HepG2 (cell line): ENCODE measurements around the gene OR4N5. TPM values are rescaled to one million over a fixed set of nuclear protein-coding genes. Genes with fewer than 3 reads are reported as not detected.

Experiments
- ATAC-seq: fragments of 200-7000 bp; cut with Tn5 transposase; 3 replicates; pipeline ENCODE4 v1.9.1; 2020; ENCODE audit warnings: mild to moderate bottlenecking, moderate library complexity
- BruUV-seq: library from RNA; stranded (reverse); fragments of 400-500 nt; replicated peaks from 2 replicates; lab custom pipeline; 2021; lab: Mats Ljungman, UMichigan
- CTCF ChIA-PET: fragments of 300-600 bp; formaldehyde crosslinking; extraction: SDS; loops from one replicate; lab custom pipeline; 2021; ENCODE audit warnings: low total read pairs, inconsistent platforms, low intra/inter-chr PET ratio; lab: Yijun Ruan, JAX
- POLR2A ChIA-PET: fragments of 350-600 bp; sonication (Branson Sonifier 250); formaldehyde crosslinking; loops from one replicate; lab custom pipeline; 2020; ENCODE audit warnings: antibody characterized with exemption, inconsistent platforms; lab: Yijun Ruan, JAX
- DNase-seq: peaks from one replicate; pipeline ENCODE4 v3.0.0-alpha.2; 2015; ENCODE audit warnings: low spot score
- FAIRE-seq: peaks from 3 replicates; lab custom pipeline; 2011; peaks lifted over from hg19 to GRCh38; lab: Jason Lieb, UNC
- H2AFZ ChIP-seq: one replicate; pipeline ENCODE4 v1.6.1; 2011; ENCODE audit warnings: low read length, inconsistent platforms
- H3K27ac ChIP-seq: fragments of 300-600 bp; 3 replicates; pipeline ENCODE4 v1.8.0; 2011; ENCODE audit warnings: mixed run types, mild to moderate bottlenecking, mixed read lengths, low read length, inconsistent platforms; ENCODE audit not compliant: insufficient read depth; ENCODE audit errors: extremely low read length
- H3K27me3 ChIP-seq, 2 experiments: fragments of 200-600 bp in 1 of 2; 2 replicates in 1 of 2; 3 replicates in 1 of 2; pipeline versions ENCODE4 v1.6.0 to v1.8.0; 2011; ENCODE audit warnings: low read length in 2 of 2, mild to moderate bottlenecking in 2 of 2, moderate library complexity in 2 of 2, inconsistent platforms in 1 of 2; ENCODE audit not compliant: insufficient read depth in 2 of 2, control insufficient read depth in 1 of 2
- H3K36me3 ChIP-seq, 2 experiments: fragments of 200-600 bp in 1 of 2; replicated peaks in 1 of 2; 2 replicates in 1 of 2; 3 replicates in 1 of 2; pipeline versions ENCODE4 v1.5.1 to v1.8.0; 2011; ENCODE audit warnings: low read length in 2 of 2, inconsistent platforms in 1 of 2; ENCODE audit not compliant: insufficient read depth in 2 of 2, control insufficient read depth in 1 of 2
- H3K4me1 ChIP-seq: 2 replicates; pipeline ENCODE4 v1.5.1; 2012; ENCODE audit warnings: low read length, inconsistent platforms; ENCODE audit not compliant: insufficient read depth
- H3K4me2 ChIP-seq: 2 replicates; pipeline ENCODE4 v1.6.0; 2011; ENCODE audit warnings: low read depth, low read length, inconsistent platforms
- H3K4me3 ChIP-seq, 3 experiments: fragments of 200-600 bp in 1 of 3; sonication (generic), shearing (Covaris generic) in 1 of 3; replicated peaks in 1 of 3; 2 replicates each; pipeline ENCODE4 v1.5.1; 2011 to 2016; ENCODE audit warnings: low read length in 3 of 3, inconsistent platforms in 2 of 3, low read depth in 2 of 3, mild to moderate bottlenecking in 2 of 3, control low read depth in 1 of 3, mixed read lengths in 1 of 3; ENCODE audit not compliant: insufficient read depth in 1 of 3
- H3K79me2 ChIP-seq: one replicate; pipeline ENCODE4 v1.6.1; 2011; ENCODE audit warnings: low read length, inconsistent platforms; ENCODE audit not compliant: insufficient read depth
- H3K9ac ChIP-seq: 2 replicates; pipeline ENCODE4 v1.6.0; 2011; ENCODE audit warnings: mild to moderate bottlenecking, low read depth, low read length, inconsistent platforms; ENCODE audit not compliant: insufficient read depth
- H3K9me3 ChIP-seq: 2 replicates; pipeline ENCODE4 v1.5.1; 2012; ENCODE audit warnings: mild to moderate bottlenecking, low read length
- H4K20me1 ChIP-seq: 2 replicates; pipeline ENCODE4 v1.6.0; 2011; ENCODE audit warnings: inconsistent platforms, mild to moderate bottlenecking, low read length, moderate library complexity; ENCODE audit not compliant: insufficient read depth
- ATF7 ChIP-seq, 2 experiments: fragments of 450-650 bp in 1 of 2; sonication (generic) in 1 of 2; formaldehyde crosslinking in 1 of 2; IDR thresholded peaks; 2 replicates each; pipeline versions ENCODE4 v1.4.0 to v1.6.1; 2016 to 2020; ENCODE audit warnings: antibody characterized with exemption in 1 of 2, mild to moderate bottlenecking in 1 of 2, missing genetic modification reagents in 1 of 2
- BCL6 ChIP-seq: IDR thresholded peaks from 2 replicates; pipeline ENCODE4 v1.6.1; 2016; ENCODE audit warnings: missing genetic modification reagents, missing compliant biosample characterization
- BORCS8-MEF2B ChIP-seq: sonication (generic); formaldehyde crosslinking; IDR thresholded peaks from 2 replicates; pipeline ENCODE4 v1.8.0; 2022; ENCODE audit warnings: mild to moderate bottlenecking, missing genetic modification reagents
- CBX5 ChIP-seq: sonication (generic); formaldehyde crosslinking; IDR thresholded peaks from 2 replicates; pipeline ENCODE4 v1.4.0; 2020; ENCODE audit warnings: missing genetic modification reagents, borderline replicate concordance
- HNRNPL ChIP-seq: fragments of 200-400 bp; formaldehyde crosslinking; IDR thresholded peaks from 2 replicates; pipeline ENCODE4 v1.6.1; 2017; ENCODE audit warnings: mild to moderate bottlenecking, low read depth, low read length
- KMT2B ChIP-seq: IDR thresholded peaks from 2 replicates; pipeline ENCODE4 v1.6.1; 2016; ENCODE audit warnings: missing genetic modification reagents, missing compliant biosample characterization
- MLLT10 ChIP-seq: sonication (generic); formaldehyde crosslinking; IDR thresholded peaks from 2 replicates; pipeline ENCODE4 v1.4.0; 2020; ENCODE audit warnings: missing genetic modification reagents
- PRDM4 ChIP-seq: sonication (generic); formaldehyde crosslinking; IDR thresholded peaks from 2 replicates; pipeline ENCODE4 v1.9.0; 2021; ENCODE audit warnings: missing genetic modification reagents, borderline replicate concordance
- ZFP36 ChIP-seq: fragments of 150-350 bp; IDR thresholded peaks from 2 replicates; pipeline ENCODE4 v1.6.1; 2018; ENCODE audit warnings: borderline replicate concordance, low read length, low read depth; ENCODE audit not compliant: partially characterized antibody
- ZMYM2 ChIP-seq: sonication (generic); formaldehyde crosslinking; IDR thresholded peaks from 2 replicates; pipeline ENCODE4 v1.8.0; 2022; ENCODE audit warnings: mild to moderate bottlenecking, missing genetic modification reagents
- ZNF17 ChIP-seq: sonication (generic); formaldehyde crosslinking; IDR thresholded peaks from 2 replicates; pipeline ENCODE4 v1.5.0; 2020; ENCODE audit warnings: mild to moderate bottlenecking, missing genetic modification reagents
- ZNF207 ChIP-seq: fragments of 450-650 bp; IDR thresholded peaks from 2 replicates; pipeline ENCODE4 v1.6.1; 2016; ENCODE audit warnings: antibody characterized with exemption, borderline replicate concordance
- ZNF496 ChIP-seq: sonication (generic); formaldehyde crosslinking; IDR thresholded peaks from 2 replicates; pipeline ENCODE4 v1.8.1; 2023; ENCODE audit warnings: mild to moderate bottlenecking, moderate library complexity, missing genetic modification reagents; ENCODE audit not compliant: insufficient replicate concordance
- ZNF543 ChIP-seq: sonication (generic); formaldehyde crosslinking; IDR thresholded peaks from 2 replicates; pipeline ENCODE4 v1.4.0; 2020; ENCODE audit warnings: mild to moderate bottlenecking, missing genetic modification reagents
- ZNF563 ChIP-seq: sonication (generic); formaldehyde crosslinking; IDR thresholded peaks from 2 replicates; pipeline ENCODE4 v1.8.0; 2022; ENCODE audit warnings: mild to moderate bottlenecking, moderate library complexity, missing genetic modification reagents
- ZNF75D ChIP-seq: sonication (generic); formaldehyde crosslinking; IDR thresholded peaks from 2 replicates; pipeline ENCODE4 v1.8.1; 2023; ENCODE audit warnings: missing genetic modification reagents, mild to moderate bottlenecking, borderline replicate concordance
- WGBS: methylation state at CpG from one replicate; pipeline ENCODE4 v1.1.6; 2017; ENCODE audit warnings: low lambda C conversion rate; 5-methylcytosine and 5-hydroxymethylcytosine counted together
- in situ Hi-C: cut with HindIII; loops from 2 replicates; pipeline ENCODE4 v1.10.0; 2017; ENCODE audit warnings: low pct_unique_long_range_greater_than_20kb; ENCODE audit not compliant: extremely low pct_ligation_motif_present
- intact Hi-C: fragments of 100-400 bp; cut with micrococcal nuclease; formaldehyde crosslinking; loops from one replicate; pipeline ENCODE4 v1.10.0; 2022; ENCODE audit not compliant: unreplicated experiment
- polyA plus RNA-seq, 8 experiments: library from polyadenylated mRNA; depleted of rRNA in 3 of 8; stranded (reverse) in 7 of 8; unstranded in 1 of 8; fragments of >200 nt; fragmentation: Illumina TruSeq in 4 of 8; extraction: Trizol in 4 of 8; gene quantifications; 2 replicates each; pipeline versions ENCODE4 v1.2.1 to v1.2.3, GENCODE V29; 2011 to 2016; ENCODE audit warnings: low read depth in 4 of 8, missing spikeins in 1 of 8, mixed read lengths in 1 of 8; ENCODE audit not compliant: insufficient read depth in 1 of 8
- total RNA-seq, 5 experiments: library from RNA; depleted of rRNA; stranded (reverse); fragments of >200 nt; fragmentation: Illumina TruSeq; extraction: Trizol; gene quantifications; 2 replicates each; pipeline ENCODE4 v1.2.3, GENCODE V29; 2016; ENCODE audit warnings: low read depth in 1 of 5
- TF ChIP-seq, protein P1 (sequence below): IDR thresholded peaks from 2 replicates; pipeline ENCODE4 v1.6.1; 2012; ENCODE audit warnings: low read depth, low read length, improper control_type of control experiment

The OR4N5 gene
- total and polyA plus RNA-seq, 2 of the 13 experiments (the other 11 are each of a cell fraction or from before 2014, with no cell fraction given) = not detected

- no peak overlapping the region for H2AFZ ChIP-seq
- FAIRE-seq = no peak
- intact Hi-C loops = no loop called here
- no peak overlapping the region for H3K4me2 ChIP-seq
- no peak overlapping the region for H3K27ac ChIP-seq
- ChIA-PET POLR2A (no interaction called here), CTCF (no interaction called here)
- no peaks in the 10 kb centered on the region for H3K79me2 ChIP-seq
- H3K4me1 ChIP-seq = no peaks in the 10 kb centered on the region
- no peak overlapping the region for H3K4me3 ChIP-seq
- H3K9me3 ChIP-seq = no peaks in the 10 kb centered on the region
- no peaks in the 10 kb centered on the region for H4K20me1 ChIP-seq
- ATAC-seq = no peak
- TF ChIP-seq ZNF207 (no peak), CBX5 (CRISPR knock-in tag) (no peak), ZNF543 (CRISPR knock-in tag) (no peak), HNRNPL (no peak), ZNF496 (CRISPR knock-in tag) (no peak), BCL6 (CRISPR knock-in tag) (no peak), ZNF563 (CRISPR knock-in tag) (no peak)
- TF ChIP-seq, protein P1, sequence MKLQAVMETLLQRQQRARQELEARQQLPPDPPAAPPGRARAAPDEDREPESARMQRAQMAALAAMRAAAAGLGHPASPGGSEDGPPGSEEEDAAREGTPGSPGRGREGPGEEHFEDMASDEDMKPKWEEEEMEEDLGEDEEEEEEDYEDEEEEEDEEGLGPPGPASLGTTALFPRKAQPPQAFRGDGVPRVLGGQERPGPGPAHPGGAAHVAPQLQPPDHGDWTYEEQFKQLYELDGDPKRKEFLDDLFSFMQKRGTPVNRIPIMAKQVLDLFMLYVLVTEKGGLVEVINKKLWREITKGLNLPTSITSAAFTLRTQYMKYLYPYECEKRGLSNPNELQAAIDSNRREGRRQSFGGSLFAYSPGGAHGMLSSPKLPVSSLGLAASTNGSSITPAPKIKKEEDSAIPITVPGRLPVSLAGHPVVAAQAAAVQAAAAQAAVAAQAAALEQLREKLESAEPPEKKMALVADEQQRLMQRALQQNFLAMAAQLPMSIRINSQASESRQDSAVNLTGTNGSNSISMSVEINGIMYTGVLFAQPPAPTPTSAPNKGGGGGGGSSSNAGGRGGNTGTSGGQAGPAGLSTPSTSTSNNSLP = no peak
- WGBS = 5% methylated on average over 1 of the region's 1 CpG
- no peaks in the 10 kb centered on the region for H3K36me3 ChIP-seq
- no peak for DNase-seq
- in situ Hi-C loops = no loop called here
- no peak overlapping the region for H3K9ac ChIP-seq
- H3K27me3 ChIP-seq = no peaks in the 10 kb centered on the region
- no TSS peak for BruUV-seq
Observed at GRCh38 chr14:20144820-20145219, 6.2 kb downstream of the OR4N5 start.

GRCh38 chr14:20164462-20164861 is 25.8 kb downstream of the OR4N5 start:
- Histone ChIP-seq H3K4me3 (no peak overlapping the region), H3K79me2 (no peaks in the 10 kb centered on the region), H3K4me1 (no peaks in the 10 kb centered on the region), H3K36me3 (no peaks in the 10 kb centered on the region), H3K9me3 (peaks cover 16% of the 10 kb centered on the region), H2AFZ (no peak overlapping the region), H3K27me3 (no peaks in the 10 kb centered on the region), H3K9ac (no peak overlapping the region), H3K27ac (no peak overlapping the region), H4K20me1 (no peaks in the 10 kb centered on the region), H3K4me2 (no peak overlapping the region)
- ATAC-seq = no peak
- FAIRE-seq = no peak
- POLR2A ChIA-PET = no interaction called here
- intact Hi-C loops (no loop called here), in situ Hi-C loops (no loop called here)
- no TSS peak for BruUV-seq
- CTCF ChIA-PET = no interaction called here
- no peak for DNase-seq
- TF ChIP-seq ZNF17 (CRISPR knock-in tag) = no peak
- TF ChIP-seq BORCS8-MEF2B = no peak
- no peak for TF ChIP-seq ZNF75D (CRISPR knock-in tag)
- no peak for TF ChIP-seq MLLT10 (CRISPR knock-in tag)
- no peak for TF ChIP-seq ZFP36
- no peak for TF ChIP-seq KMT2B (CRISPR knock-in tag)
- TF ChIP-seq ATF7 (IDR thresholded peaks at IDR 0.05) = no peak
- no peak for TF ChIP-seq ATF7 (CRISPR knock-in tag; IDR thresholded peaks at IDR 0.05)
- TF ChIP-seq ZMYM2 (CRISPR knock-in tag) = no peak
- TF ChIP-seq PRDM4 (CRISPR knock-in tag) = no peak
